ENCODE results near the gene MEN1. TPM values are rescaled to one million over a fixed set of nuclear protein-coding genes. Genes with fewer than 3 reads are reported as not detected.

The MEN1 gene
- total RNA-seq, 4 donors from 2014 or later = 3.8 to 26.2 (median 14.9) TPM

DNA sequence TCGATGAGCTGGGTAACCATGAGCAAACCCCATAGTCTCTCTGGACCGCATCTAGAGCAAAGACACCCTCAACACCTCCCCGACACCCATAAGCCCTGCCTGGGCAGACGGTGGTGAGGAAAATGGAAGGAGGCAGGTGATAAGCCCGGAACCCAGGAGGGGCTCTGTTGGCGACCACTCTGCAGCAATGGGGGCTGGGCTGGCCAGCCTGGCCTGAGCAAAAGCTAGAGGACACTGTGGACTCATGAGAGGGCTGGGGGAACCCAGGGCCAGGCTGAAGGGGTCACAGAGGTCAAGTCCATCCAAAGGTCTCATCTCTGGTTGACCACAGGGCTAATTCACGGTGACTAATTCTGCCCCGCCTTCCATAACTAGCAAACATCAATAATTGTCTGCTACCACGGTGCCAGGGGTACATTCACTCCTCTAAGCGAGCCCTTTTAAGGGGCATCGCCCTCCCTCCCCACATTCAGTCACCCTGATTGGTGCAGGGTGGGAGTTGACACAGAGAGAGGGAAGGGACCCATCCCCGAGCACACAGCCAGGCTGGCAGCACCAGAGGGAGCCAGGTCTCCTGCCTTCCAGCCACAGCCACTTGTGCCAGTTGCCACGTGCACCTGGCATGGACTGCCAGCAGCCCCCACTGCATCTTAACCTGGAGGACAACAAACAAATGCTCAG, 54.5 kb downstream of the MEN1 start:
- TF ChIP-seq, protein P1, sequence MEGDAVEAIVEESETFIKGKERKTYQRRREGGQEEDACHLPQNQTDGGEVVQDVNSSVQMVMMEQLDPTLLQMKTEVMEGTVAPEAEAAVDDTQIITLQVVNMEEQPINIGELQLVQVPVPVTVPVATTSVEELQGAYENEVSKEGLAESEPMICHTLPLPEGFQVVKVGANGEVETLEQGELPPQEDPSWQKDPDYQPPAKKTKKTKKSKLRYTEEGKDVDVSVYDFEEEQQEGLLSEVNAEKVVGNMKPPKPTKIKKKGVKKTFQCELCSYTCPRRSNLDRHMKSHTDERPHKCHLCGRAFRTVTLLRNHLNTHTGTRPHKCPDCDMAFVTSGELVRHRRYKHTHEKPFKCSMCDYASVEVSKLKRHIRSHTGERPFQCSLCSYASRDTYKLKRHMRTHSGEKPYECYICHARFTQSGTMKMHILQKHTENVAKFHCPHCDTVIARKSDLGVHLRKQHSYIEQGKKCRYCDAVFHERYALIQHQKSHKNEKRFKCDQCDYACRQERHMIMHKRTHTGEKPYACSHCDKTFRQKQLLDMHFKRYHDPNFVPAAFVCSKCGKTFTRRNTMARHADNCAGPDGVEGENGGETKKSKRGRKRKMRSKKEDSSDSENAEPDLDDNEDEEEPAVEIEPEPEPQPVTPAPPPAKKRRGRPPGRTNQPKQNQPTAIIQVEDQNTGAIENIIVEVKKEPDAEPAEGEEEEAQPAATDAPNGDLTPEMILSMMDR (IDR thresholded peaks at IDR 0.05) = no peak
- no peak for TF ChIP-seq POLR2A (IDR thresholded peaks at IDR 0.05)
- no peak for DNase-seq

DNA sequence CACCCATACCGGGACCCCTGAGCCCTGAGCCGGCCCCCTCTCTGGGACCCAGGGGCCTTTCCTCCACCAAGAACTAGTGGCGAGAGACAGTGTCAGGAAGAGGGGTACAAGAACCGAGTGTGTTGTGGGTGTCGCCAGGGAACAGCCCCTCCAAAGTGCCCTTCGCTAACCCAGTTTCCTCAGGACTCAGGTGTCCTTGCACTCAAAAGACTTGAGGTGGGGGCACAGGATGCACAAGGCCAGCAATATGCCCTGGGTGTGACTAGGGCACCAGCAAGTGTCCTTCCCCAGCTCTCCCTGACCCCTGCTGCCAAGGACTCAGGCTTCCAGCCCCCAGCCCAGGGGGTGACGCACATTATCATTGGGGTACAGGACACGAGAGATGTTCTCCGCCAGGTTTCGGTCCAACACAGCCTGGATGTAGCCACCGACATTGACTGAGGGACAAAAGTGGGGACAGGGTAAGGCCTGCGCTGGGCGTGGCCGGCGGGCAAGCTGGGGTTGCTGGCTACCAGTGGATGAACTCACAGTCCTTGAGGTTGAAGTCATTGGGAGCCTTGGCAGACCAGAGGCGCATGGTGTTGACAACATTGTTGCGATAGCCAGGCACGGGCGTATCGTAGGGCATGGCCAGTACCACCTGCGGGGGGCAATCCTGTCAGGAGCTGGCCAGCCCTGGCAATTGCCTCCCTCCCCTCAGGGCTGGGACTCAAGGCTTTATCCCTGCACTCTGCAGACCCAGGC, 55.3 kb downstream of the MEN1 start:
- DNase-seq = no peak
- no peak overlapping the region for H3K27ac ChIP-seq

More for the DNA sequence above, 54.5 kb downstream of the MEN1 start:
- no peak overlapping the region for H3K27ac ChIP-seq
- H3K36me3 ChIP-seq = no peaks in the 10 kb centered on the region
- H3K4me1 ChIP-seq = peaks cover 6 to 9% of the 10 kb centered on the region in 2 donors
- intact Hi-C loops (cut with DNase I; ENCODE audit: low total_unique reads) = no loop called here
- H3K27me3 ChIP-seq = no peaks in the 10 kb centered on the region
- H3K4me3 ChIP-seq = no peak overlapping the region
- no peaks in the 10 kb centered on the region for H3K9me3 ChIP-seq

DNA sequence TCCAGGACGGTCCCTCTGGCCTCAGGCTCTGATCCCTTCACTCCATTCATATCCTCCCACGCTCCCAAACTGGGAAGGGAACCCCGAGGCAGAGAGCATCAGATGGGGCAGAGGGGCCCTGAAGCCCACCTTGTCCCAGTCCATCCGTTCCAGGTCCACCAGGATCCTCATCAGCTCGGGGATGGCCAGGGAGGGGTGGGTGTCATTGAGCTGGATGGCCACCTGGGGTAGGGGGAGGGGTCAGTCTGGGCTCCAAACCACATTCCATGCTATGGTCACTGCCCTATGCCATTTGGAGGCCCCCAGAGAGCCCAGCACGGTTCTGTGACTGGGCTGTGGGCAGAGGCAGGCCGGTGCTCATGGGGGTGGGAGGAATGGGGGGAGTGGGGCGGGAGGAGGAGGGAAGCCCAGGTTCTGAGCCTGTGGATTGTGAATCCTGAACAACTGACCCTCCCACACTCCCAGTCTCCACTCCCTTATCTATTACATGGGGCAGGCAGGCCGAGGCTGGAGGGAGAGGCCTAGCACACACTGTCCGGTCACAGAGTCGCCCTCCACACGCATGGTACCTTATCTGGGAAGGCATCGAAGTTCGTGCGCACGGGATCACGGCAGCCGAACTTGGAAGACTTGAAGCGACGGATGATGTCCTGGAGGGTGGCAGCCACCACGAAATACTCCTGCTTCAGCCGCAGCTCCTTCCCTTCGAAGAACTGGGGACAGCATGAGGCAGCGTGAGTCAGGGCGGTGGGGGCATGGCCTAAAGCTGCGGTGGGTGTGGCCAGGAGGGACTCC, 56.0 kb downstream of the MEN1 start:
- H3K27me3 ChIP-seq = no peaks in the 10 kb centered on the region
- no peak overlapping the region for H3K4me3 ChIP-seq
- intact Hi-C loops (cut with DNase I; ENCODE audit: low total_unique reads) = no loop called here
- H3K27ac ChIP-seq = no peak overlapping the region
- no peaks in the 10 kb centered on the region for H3K4me1 ChIP-seq
- DNase-seq = no peak
- TF ChIP-seq, protein P1 (IDR thresholded peaks at IDR 0.05) = no peak
- no peak for TF ChIP-seq POLR2A (IDR thresholded peaks at IDR 0.05)
- H3K9me3 ChIP-seq = no peaks in the 10 kb centered on the region
- no peaks in the 10 kb centered on the region for H3K36me3 ChIP-seq

More for the DNA sequence above, 55.3 kb downstream of the MEN1 start:
- intact Hi-C loops (cut with DNase I; ENCODE audit: low total_unique reads) = no loop called here
- no peak overlapping the region for H3K4me3 ChIP-seq
- H3K4me1 ChIP-seq = peaks cover under 1 to 2% of the 10 kb centered on the region in 2 donors
- no peaks in the 10 kb centered on the region for H3K36me3 ChIP-seq
- no peaks in the 10 kb centered on the region for H3K27me3 ChIP-seq
- H3K9me3 ChIP-seq = no peaks in the 10 kb centered on the region
- TF ChIP-seq, protein P1 (IDR thresholded peaks at IDR 0.05) = no peak
- TF ChIP-seq POLR2A (IDR thresholded peaks at IDR 0.05) = no peak

Other genes with a start within 250 kb of the MEN1 start
- gene SLC22A12, start 219.3 kb downstream of the MEN1 start, total RNA-seq = not detected
- 10 to 100 TPM in 2 of 4 donors, 1 to 10 TPM in 1, under 1 TPM in 1; 0.88 to 48.4 (median 12.6) TPM for gene NRXN2, start 87.4 kb downstream of the MEN1 start, total RNA-seq
- gene RASGRP2, start 66.4 kb downstream of the MEN1 start, total RNA-seq = 10 to 100 TPM in 3 of 4 donors, 1 to 10 TPM in 1; 3.2 to 72.8 (median 23.3) TPM
- gene PYGM, start 50.6 kb downstream of the MEN1 start, total RNA-seq = 10 to 100 TPM in 2 of 4 donors, 1 to 10 TPM in 2; 2.9 to 42.8 (median 11.4) TPM
- gene SF1, start 32.0 kb downstream of the MEN1 start, total RNA-seq = 100 to 1,000 TPM in 3 of 4 donors, 10 to 100 TPM in 1; 62.0 to 374 (median 219) TPM
- gene MAP4K2, start 7.3 kb downstream of the MEN1 start, total RNA-seq = 10 to 100 TPM; 10.2 to 49.1 (median 24.4) TPM
- 1 to 10 TPM in 1 of 4 donors, under 1 TPM in 3; under 0.01 to 2.7 (median 0.30) TPM for gene CDC42BPG, start 34.1 kb upstream of the MEN1 start, total RNA-seq
- gene EHD1, start 68.1 kb upstream of the MEN1 start, total RNA-seq = 10 to 100 TPM in 3 of 4 donors, 1 to 10 TPM in 1; 3.5 to 78.7 (median 36.9) TPM
- gene ATG2A, start 106.7 kb upstream of the MEN1 start, total RNA-seq = 10 to 100 TPM in 3 of 4 donors, 1 to 10 TPM in 1; 6.8 to 39.6 (median 18.4) TPM
- gene PPP2R5B, start 114.1 kb upstream of the MEN1 start, total RNA-seq = 10 to 100 TPM in 2 of 4 donors, 1 to 10 TPM in 2; 6.7 to 23.4 (median 13.0) TPM
- gene GPHA2, start 125.3 kb upstream of the MEN1 start, total RNA-seq = not detected
- under 1 TPM in 1 of 4 donors, not detected in 3; under 0.01 TPM for gene MAJIN, start 161.6 kb upstream of the MEN1 start, total RNA-seq
- gene BATF2, start 186.4 kb upstream of the MEN1 start, total RNA-seq = 1 to 10 TPM in 1 of 4 donors, under 1 TPM in 1, not detected in 2; 0.90 to 3.7 TPM
- gene ARL2, start 203.6 kb upstream of the MEN1 start, total RNA-seq = 100 to 1,000 TPM in 2 of 4 donors, 10 to 100 TPM in 2; 63.5 to 120 (median 93.8) TPM
- 10 to 100 TPM; 13.1 to 27.6 (median 20.6) TPM for gene SNX15, start 216.9 kb upstream of the MEN1 start, total RNA-seq
- 10 to 100 TPM in 1 of 4 donors, 1 to 10 TPM in 3; 1.5 to 22.3 (median 7.9) TPM for gene SAC3D1, start 230.7 kb upstream of the MEN1 start, total RNA-seq
- gene NAALADL1, start 248.0 kb upstream of the MEN1 start, total RNA-seq = 10 to 100 TPM in 2 of 4 donors, under 1 TPM in 2; 0.59 to 37.1 (median 17.6) TPM